C4-2B (cell line): ENCODE results near the gene ERC2.

Source experiments
- CTCF ChIP-seq: fragments of 450-650 bp; conservative IDR thresholded peaks from 2 replicates; pipeline ENCODE4 v1.5.1; 2017; ENCODE audit warnings: mild to moderate bottlenecking
- ZFX ChIP-seq: fragments of 450-650 bp; IDR thresholded peaks from 2 replicates; pipeline ENCODE4 v1.6.1; 2017

- TF ChIP-seq CTCF, result no peak
- TF ChIP-seq ZFX, result no peak
Observed at GRCh38 chr3:56147354-56147753, 320.9 kb downstream of the ERC2 start.
